ENCODE results near the gene SIN3A.

SIN3A gene

GRCh38 chr15:75371901-75372688 lies 79.4 kb downstream of the SIN3A start:
- DNase-seq, result no peak

GRCh38 chr15:75371486-75371885 lies 80.0 kb downstream of the SIN3A start:
- no peak for DNase-seq

GRCh38 chr15:75369897-75370581 lies 81.5 kb downstream of the SIN3A start:
- DNase-seq, result no peak

GRCh38 chr15:75368689-75369239 lies 82.7 kb downstream of the SIN3A start:
- no peak for DNase-seq

GRCh38 chr15:75367913-75368688 lies 83.4 kb downstream of the SIN3A start, which contains the start of gene MAN2C1:
Gene MAN2C1 (minus strand): TSS chr15:75368607. CDS start chr15:75368583, 24 bp downstream.
- DNase-seq, result peak; percentile 86

GRCh38 chr15:75367406-75367912 lies 84.0 kb downstream of the SIN3A start:
- DNase-seq, result no peak

GRCh38 chr15:75367006-75367405 lies 84.5 kb downstream of the SIN3A start:
- DNase-seq, result no peak

GRCh38 chr15:75366163-75366562 lies 85.3 kb downstream of the SIN3A start:
- DNase-seq, result no peak

- no peak for DNase-seq
Measured at GRCh38 chr15:75364881-75365280, 86.6 kb downstream of the SIN3A start.

GRCh38 chr15:75363786-75364185 lies 87.7 kb downstream of the SIN3A start:
- no peak for DNase-seq

GRCh38 chr15:75362642-75363249 lies 88.7 kb downstream of the SIN3A start:
- no peak for DNase-seq

GRCh38 chr15:75361989-75362641 lies 89.4 kb downstream of the SIN3A start:
- DNase-seq, result no peak

- DNase-seq, result no peak
Measured at GRCh38 chr15:75361361-75361988, 90.0 kb downstream of the SIN3A start.

- DNase-seq, result no peak
Measured at GRCh38 chr15:75360856-75361255, 90.6 kb downstream of the SIN3A start.

- no peak for DNase-seq
Measured at GRCh38 chr15:75360391-75360790, 91.1 kb downstream of the SIN3A start.

- no peak for DNase-seq
Measured at GRCh38 chr15:75359537-75360250, 91.8 kb downstream of the SIN3A start.

- DNase-seq, result no peak
Measured at GRCh38 chr15:75358771-75359536, 92.5 kb downstream of the SIN3A start.

- DNase-seq, result no peak
Measured at GRCh38 chr15:75357976-75358673, 93.4 kb downstream of the SIN3A start.

- no peak for DNase-seq
Measured at GRCh38 chr15:75356517-75356916, 95.0 kb downstream of the SIN3A start.
